Measurements from ENCODE around the gene GSC2. TPM values are rescaled to one million over a fixed set of nuclear protein-coding genes. Genes with fewer than 3 reads are reported as not detected.

GSC2 gene
- total and polyA plus RNA-seq, 2 of the 8 experiments (the other 6 are each of a cell fraction or from before 2014, with no cell fraction given), result 0.17 to 0.48 TPM

DNA sequence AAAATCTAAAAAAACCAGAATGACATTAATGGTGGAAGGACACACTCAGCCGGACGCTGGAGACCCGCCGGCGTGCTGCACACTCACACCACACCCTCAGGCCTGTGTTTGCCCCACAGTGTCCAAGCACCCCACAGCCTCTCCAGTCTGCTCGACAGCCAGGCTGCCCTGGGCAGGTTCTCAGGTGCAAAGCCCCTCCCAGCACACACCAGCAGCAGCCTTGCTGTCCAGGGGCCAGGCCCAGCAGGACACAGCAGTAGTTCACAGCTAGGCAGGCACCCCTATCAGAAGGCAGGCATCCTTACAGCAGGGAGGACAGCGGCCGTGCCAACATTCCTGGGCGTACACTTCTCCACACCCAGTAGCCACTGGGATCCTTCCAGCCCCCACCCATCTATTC lies 30.1 kb upstream of the GSC2 start (continued):
- TF ChIP-seq CHD7 (IDR thresholded peaks at IDR 0.05; ENCODE audit: insufficient replicate concordance, low read length) (no peak), SRF (IDR thresholded peaks at IDR 0.05; ENCODE audit: low read depth, low read length) (no peak), RNF2 (IDR thresholded peaks at IDR 0.05; ENCODE audit: borderline replicate concordance, low read depth, low read length, missing control alignments, poor library complexity, severe bottlenecking) (no peak), YY1 (IDR thresholded peaks at IDR 0.05; ENCODE audit: low read depth, low read length) (no peak)

All from H1 (cell line).